KBM-7 (cell line): ENCODE data around the gene C20orf141.
"Not testable (repeated sequence)": the region's sequence is repeated elsewhere in the genome, so short reads cannot be mapped to it uniquely, and the experiment has no call there.

ENCODE experiments used
- DNase-seq: peaks from one replicate; pipeline ENCODE4 v3.0.0-alpha.2; 2015
- in situ Hi-C: fragments of 300-500 bp; cut with MboI; formaldehyde crosslinking; loops from 2 replicates; pipeline ENCODE4 v1.14.3; 2020; ENCODE audit warnings: low sequenced_read_pairs, low pct_unique_long_range_greater_than_20kb, mixed read lengths

C20orf141 gene

DNA sequence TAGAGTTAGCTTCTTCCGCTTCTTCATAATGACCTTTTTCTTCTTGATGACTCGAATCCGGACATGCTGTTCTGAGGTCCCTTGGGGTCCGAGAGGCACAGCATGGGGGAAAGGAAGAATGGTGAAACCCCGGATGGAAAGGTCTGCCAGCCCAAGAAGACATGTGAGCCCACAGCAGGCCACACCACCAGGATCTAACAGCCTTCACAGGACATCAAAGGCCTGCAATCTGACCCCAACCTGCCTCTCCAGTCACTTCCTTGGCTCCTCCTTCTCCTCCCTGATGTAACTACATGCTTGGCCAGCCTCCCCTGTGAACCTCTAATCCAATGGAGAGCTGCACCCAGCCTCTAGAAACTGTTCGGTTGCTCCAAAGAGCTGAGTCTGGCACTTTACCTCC, 16.0 kb upstream of the C20orf141 start:
- no peak for DNase-seq
- in situ Hi-C loops, result no loop called here

DNA sequence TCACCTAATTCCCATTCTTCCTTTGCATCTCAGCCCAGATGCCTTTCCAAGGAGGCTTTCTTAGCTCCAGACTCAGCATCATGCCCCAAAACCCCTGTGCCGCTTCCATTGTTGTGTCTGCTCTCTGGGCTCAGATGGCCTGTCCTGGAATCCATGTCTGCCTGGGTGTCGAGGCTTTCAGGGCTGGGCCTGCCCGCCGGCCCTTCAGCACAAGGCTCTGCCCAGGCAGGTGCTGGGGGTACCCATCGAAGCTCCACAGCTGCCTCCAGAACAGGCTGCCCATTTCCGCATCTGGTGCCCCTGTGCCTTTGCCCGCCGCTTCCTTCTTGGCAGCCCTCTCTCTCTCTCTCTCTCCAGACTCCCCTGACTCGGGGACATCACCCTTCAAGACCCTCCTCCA, 15.5 kb upstream of the C20orf141 start:
- no peak for DNase-seq
- in situ Hi-C loops, result no loop called here

DNA sequence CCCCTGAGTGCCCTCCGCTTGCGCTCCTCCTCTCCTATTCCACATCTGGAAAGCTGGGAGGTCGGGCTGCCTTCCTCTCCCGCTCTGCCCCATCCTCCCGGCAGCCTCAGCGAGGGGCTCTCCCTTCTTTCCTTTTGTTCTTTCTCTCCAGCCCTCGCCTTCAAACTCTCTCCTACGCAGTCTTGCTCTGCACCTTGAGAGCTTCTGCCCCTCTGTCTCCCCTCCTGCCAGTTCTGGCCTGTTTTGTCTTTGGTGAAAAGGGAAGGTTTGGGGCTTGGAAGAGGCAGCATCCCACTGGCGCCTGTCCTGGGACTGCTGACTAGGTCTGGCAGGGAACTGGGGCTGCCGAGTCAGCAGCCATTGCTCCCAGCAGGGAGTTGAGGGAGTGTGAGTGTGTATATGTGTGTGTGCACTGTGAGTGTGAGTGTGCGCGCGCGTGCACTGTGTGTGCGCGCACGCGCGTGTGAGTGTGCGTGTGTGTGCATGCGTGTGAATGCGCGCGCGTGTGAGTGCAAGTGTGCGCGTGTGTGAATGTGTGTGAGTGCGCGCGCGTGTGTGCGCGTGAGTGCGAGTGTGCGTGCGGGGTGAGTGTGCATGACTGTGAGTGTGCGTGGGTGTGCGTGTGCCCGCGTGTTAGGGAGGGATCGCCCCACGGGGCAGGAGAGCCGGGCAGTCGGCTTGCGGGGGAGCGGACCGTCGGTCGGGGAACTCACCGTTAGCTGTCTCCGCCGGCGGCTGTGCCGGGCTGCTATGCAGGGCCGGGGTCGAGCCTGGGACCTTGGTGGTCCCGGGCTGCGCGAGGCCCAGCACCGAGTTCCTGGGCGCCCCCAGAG, 14.9 kb upstream of the C20orf141 start:
- in situ Hi-C loops, result no loop called here
- peak; percentile 55 for DNase-seq

DNA sequence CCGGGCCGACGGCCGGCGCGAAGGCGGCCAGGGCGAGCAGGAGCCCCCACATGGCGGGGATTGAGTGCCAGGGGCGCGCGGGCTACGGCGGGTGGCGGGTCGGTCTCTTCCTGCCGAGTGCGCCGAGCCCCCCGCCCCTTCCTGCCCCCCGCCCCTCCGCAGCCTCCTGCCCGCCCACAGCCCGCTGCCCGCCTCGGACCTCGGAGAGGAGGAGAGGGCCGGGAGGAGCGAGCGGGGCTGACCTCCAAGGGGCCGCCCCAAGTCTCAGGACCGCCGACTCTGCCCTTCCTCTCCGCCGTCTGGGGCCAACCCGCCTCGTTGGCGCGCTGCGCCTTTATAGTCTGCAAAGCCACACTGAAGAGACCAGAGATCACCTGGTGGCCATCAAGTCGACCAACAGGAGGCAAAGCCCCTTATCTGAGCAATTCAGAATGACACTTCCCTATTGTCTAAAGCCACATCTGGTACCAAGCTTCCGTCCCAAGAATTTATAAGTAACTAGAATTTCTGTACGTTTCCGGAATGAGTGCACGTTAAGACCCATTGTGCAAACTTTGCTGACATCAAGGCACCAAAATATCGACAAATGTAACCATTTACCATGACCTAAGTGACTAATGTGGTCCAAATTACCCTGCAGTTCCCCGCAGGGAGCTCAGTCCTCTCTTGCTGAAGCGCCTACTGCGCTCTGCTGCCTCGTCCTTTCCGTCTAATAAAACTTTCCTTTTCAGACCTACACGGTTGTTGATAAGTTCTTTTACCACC, 14.1 kb upstream of the C20orf141 start, which contains the start of gene CPXM1:
Gene CPXM1, minus strand, starts transcription at position 107 of the 765 bp plus-strand sequence. Its CDS starts 55 bp downstream, at position 52.
- in situ Hi-C loops, result no loop called here
- DNase-seq, result peak; percentile 98

DNA sequence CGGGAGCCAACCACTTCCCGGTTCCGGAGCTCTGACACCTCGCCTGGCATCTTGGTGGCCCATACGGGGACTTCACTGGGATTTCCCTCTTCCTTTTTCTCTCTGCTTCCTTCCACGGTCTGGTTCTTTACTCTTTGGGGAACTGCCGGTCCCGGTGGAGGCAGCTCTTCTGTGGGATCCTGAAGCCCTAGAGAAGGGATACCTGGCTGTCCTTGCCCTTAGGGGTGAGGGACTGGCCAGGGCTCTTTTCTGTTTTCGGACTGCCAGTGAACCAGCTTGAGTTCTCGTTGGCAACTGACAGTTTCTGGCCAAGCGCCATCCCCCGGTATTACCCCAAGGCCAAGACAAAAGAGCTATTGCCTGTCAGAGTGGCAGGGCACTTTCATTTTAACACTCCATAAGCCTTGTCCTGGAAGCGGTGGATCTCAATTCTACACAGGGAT, 13.5 kb upstream of the C20orf141 start:
- no peak for DNase-seq
- in situ Hi-C loops, result no loop called here

DNA sequence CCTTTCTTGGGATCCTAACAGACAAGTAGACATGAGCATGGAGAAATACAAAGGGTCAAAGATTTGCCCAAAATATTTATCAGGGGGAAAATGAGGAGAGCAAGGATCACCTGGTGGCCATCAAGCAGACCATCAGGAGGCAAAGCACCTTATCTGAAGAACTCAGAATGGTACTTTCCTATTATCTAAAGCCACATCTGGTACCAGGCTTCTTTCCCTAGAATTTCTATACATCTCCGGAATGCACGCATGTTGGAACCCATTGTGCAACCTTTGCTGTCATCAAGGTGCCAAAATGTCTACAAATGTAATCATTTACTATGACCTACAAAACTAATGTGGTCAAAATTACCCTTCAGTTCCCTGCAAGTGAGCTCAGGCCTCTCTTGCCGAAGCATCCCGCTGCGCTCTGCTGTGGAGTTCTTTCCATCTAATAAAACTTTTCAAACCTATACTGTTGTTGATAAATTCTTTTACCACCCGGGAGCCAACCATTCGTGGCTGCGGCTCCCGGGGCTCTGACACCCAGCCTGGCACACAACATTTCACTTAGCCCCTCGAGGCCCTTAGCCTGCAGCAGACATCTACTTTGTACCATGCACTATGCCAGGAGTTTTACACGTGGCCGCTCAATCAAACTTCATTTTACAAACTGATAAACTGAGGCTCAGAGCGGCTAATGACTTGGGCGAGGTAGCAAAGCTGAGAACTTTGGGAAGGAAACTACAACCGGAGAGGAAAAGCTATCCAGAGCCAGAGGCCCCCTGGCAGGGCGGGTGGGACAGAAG, 10.6 kb upstream of the C20orf141 start:
- no peak for DNase-seq
- in situ Hi-C loops, result no loop called here

DNA sequence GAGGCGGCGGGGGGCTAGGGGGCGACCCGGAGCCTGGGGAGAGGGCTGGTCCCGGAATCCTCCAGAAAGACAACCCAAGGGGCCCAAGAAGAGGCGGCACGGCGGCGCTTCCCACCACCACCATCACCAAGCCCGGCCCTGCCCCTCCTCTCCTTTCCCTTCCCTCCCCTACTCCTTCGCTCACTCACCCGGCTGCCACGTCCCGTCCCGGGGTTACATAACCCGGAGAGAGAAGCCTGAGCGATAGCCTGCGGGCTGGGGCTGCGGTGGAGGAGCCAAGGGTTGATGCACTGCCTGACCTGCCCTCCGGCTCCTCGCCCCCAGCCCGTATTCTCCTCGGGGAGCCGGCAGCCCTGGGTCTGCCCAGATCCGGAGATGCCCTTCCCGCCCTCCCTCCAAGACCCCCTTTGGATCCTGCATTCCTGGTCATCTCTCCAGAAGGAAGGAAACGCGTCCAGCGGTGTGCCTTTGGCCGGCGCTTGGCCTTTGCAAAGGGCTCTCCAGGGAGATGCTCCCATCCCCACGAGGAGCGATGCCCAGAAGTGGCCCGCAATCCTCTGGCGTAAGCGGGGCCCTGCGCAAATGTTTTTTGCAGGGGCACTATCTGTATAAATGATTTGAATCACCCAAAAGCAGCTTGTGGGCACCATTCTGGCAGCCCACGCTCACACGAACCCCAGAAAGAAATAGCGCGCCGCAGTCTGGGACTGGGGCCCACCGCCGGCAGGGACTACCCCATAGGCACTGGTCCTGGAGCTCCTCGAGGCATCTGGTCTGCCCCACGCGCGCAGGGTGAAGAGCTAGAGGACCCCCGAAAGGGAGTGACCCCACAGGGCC, 9.7 kb upstream of the C20orf141 start:
- in situ Hi-C loops, result no loop called here
- no peak for DNase-seq

DNA sequence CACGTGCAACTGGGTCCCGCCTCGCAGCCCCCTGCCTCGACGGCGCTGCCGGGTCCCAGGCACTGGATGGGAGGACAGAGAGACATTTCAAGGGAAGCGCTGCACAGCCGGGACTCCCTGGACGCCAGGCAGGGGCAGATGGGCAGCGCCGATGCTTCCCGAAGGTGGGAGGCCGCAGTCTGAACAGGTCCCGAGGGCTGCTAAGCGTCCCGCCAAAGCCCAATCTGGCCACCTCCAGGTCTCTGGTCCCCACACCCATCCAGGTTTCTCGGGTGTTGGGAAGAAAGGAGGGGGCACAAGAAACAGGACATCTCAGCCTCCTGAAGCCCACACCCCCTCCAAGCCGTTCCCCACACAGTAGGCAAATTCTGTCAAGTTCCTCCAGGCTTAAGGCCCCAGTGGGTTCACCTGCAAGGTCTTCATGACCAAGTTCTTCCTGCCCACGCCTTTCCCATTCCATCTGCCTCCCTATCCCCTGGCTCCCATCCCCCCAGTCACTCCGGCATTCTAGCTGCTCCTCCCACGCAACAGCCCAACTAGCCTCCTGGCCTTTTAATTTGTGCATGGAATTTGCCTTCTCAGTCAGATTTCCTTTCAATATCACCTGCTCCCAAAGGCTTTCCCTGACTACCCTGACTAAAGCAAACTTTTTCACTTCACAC, 9.0 kb upstream of the C20orf141 start:
- no peak for DNase-seq
- in situ Hi-C loops, result no loop called here

DNA sequence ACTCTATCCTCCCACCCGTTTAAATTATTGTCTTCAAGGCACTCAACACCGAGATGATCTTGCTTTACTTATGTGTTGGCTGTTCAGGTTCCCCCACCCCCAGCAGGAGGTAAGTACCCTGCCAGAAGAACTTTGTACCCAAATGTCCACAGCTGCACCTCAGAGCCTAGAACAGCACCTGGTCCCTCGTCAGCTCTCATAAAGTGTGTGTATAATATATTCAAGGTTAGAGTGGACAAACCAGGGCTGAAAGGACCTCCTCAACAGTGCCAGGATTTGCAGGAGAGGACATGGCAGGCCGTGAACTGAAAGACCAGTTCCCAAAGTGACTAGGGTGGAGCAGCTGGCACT, 8.5 kb upstream of the C20orf141 start:
- no peak for DNase-seq
- in situ Hi-C loops, result no loop called here

DNA sequence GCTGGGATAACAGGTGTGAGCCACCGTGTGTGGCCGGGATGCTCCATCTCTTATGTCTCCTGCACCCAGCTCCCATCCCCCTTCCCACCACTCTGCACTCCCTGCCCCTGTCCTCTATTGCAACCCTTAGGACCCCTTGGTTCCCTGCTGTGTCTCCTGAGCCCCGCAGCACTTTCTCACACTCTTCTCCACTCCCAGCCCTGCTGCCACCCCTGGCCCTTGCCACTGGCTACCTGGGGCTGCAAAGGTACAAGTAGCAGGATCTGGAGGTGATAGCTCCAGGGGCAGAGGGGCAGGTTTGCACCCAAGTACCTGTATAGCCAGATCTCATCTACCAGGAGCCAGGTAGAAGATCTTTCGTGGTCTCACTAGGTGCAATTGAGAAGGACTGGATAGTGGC, 7.8 kb upstream of the C20orf141 start:
- DNase-seq, result no peak
- in situ Hi-C loops, result no loop called here

DNA sequence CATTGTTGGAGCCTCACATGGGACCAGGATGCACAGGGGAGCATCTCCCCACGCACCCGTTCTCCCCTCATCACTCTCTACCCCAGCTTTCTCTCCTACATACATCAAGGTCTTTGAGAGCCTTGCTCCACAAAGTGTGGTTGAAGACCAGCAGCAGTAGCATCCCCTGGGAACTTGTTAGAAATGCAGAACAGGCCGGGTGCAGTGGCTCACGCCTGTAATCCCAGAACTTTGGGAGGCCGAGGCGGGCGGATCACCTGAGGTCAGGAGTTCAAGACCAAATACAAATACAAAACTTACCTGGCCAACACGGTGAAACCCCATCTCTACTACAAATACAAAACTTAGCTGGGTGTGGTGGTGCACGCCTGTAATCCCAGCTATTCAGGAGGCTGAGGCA, 6.9 kb upstream of the C20orf141 start:
- in situ Hi-C loops, DNase-seq: not testable (repeated sequence)

DNA sequence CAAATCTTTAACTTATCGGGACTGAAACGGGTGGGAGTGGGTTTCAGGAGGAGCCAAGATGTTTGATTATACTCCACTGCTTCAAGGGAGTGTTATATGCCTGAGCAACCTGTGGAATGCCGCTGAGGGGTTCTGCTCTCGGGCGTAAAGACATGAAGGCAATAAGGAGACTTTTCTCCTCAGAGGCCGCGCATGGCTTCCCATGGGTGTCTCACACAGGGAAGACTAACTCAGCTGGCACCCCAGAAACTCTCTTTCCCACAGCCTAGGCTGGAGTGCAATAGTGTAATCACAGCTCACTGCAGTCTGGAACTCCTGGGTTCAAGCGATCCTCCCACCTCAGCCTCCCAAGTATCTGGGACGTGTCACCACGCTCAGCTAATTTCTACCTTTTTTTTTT, 5.1 kb upstream of the C20orf141 start:
- no peak for DNase-seq
- in situ Hi-C loops, result no loop called here

DNA sequence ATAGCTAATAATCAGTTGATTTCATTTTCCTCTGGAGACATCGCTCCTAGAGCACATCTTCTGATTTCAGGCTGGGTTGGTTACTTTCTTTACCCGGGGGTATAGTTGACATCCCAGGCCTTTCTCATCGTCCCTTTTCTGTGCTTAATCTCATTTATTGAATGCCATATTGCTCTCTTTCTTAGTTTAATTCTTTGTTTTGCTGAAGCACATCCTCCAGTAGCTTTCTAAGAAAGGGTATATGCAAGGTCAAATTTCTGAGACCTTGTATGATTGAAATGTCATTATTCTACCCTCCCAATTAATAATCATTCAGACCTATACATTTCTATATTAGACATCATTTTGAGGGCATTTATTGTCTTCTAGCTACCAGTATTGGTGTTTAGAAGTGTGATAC, 2.6 kb upstream of the C20orf141 start:
- in situ Hi-C loops, result no loop called here
- no peak for DNase-seq

DNA sequence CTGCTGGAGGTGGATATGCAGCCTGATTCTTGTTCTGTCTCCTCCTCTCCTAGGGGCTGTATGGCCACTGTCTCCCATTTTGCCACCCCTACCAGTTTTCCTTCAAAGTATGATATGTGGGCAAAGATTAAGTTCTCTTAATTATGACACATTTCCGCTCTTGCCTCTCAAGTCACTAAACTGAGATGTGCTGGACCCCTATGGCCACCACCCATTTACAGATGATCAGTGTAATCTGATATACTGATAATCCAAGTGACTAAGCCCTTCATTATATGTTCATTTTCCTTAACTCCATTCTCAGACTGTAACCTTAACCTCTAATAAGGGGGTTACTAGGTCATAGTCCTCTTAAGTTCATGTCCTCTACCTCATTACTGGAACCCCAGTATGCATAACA, 711 bp upstream of the C20orf141 start:
- in situ Hi-C loops, result no loop called here
- DNase-seq, result no peak

DNA sequence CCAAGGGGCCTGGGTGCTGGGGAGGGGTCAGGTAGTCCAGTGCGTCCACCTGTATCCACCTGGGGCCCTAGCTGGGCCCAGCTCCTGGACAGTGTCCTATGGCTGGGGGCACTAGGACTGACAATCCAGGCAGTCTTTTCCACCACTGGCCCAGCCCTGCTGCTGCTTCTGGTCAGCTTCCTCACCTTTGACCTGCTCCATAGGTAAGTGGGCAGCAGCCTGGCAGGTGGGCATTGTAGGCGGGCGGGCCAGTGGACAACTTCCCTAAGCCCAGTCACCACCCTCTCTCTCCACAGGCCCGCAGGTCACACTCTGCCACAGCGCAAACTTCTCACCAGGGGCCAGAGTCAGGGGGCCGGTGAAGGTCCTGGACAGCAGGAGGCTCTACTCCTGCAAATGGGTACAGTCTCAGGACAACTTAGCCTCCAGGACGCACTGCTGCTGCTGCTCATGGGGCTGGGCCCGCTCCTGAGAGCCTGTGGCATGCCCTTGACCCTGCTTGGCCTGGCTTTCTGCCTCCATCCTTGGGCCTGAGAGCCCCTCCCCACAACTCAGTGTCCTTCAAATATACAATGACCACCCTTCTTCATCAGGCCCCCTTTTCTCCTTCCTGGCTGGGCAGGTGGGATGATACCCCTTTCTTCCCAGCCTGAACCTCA, 584 bp downstream of the C20orf141 start:
- DNase-seq, result no peak
- in situ Hi-C loops, result no loop called here

DNA sequence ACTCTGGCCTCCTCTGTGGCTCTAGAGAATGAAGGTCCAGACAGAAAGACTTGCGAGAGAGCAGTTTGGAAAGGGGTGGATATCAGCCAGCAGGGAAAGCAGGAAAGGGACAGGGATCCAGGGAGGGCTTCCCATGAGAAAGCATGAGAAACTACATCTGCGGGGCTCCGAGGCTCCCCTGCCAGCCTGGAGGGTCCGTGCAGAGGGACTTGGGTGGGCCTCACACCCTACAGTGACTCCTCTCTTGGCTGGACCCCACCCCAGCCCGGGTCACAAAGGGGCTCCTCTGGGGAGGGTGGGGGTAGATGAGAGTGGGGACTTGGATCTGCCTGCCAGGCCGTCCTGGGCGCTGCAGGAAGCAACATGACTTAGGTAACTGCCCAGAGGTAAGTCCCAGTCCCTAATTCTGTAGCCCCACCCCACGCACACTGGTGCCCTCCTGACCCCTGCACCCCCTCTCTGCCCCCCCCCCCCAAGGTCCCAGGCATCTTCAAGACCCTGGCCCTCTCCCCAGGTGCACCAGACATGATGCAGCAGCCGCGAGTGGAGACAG, 1.3 kb downstream of the C20orf141 start, which contains the start of gene TMEM239:
Gene TMEM239, plus strand, starts transcription at position 335 of the 553 bp plus-strand sequence. Its CDS starts 191 bp downstream, at position 526.
- DNase-seq, result no peak
- in situ Hi-C loops, result no loop called here

DNA sequence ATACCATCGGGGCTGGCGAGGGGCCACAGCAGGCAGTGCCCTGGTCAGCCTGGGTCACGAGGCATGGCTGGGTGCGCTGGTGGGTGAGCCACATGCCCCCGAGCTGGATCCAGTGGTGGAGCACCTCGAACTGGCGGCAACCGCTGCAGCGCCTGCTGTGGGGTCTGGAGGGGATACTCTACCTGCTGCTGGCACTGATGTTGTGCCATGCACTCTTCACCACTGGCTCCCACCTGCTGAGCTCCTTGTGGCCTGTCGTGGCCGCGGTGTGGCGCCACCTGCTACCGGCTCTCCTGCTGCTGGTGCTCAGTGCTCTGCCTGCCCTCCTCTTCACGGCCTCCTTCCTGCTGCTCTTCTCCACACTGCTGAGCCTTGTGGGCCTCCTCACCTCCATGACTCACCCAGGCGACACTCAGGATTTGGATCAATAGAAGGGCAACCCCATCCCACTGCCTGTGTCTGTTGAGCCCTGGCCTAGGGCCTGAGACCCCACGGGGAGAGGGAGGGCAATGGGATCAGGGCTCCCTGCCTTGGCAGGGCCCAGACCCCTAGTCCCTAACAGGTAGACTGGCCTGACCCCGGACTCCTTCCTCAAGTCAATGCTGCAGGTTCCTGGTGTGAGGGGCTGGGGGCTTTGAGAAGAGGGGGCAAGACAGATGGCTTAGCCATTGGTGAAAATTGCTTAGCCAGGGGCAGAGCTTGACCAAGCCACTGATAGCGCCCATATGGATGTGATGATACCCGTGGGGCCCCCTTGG, 2.0 kb downstream of the C20orf141 start:
- DNase-seq, result peak; percentile 52
- in situ Hi-C loops, result no loop called here
